ENCODE measurements around the gene CARMIL1. TPM values are rescaled to one million over a fixed set of nuclear protein-coding genes. Genes with fewer than 3 reads are reported as not detected.

CARMIL1 gene
- total RNA-seq, 1 experiment from 2014 or later, result 23.6 TPM

DNA sequence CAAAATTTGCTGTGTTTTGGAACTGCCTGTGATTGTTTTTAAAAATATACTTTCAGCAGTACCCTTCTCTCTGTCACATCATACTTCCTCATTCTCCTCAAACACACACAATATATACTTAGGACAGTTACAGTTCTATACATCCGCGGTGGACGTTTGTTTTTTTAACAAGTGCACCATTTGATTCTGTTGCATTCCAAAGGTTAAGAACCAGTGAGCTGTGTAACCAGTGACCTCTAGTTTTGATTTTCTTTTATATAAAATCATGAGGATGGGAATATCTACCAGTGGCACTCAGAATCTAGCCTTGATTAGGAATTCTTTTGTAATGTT lies 152.8 kb downstream of the CARMIL1 start:
- peaks cover 2% of the 10 kb centered on the region for H3K79me1 ChIP-seq (ENCODE audit: insufficient read depth, low read depth, low read length, poor library complexity, severe bottlenecking)
- no peak overlapping the region for H2AFZ ChIP-seq (ENCODE audit: low read length)
- H3K9me3 Mint-ChIP-seq, result no peaks in the 10 kb centered on the region
- no peaks in the 10 kb centered on the region for H3K79me2 ChIP-seq (ENCODE audit: insufficient read depth, low read length)
- peaks cover 0 to 4% of the 10 kb centered on the region in 2 experiments; a peak in 2 of 4 replicates for H3K4me1 Mint-ChIP-seq
- H3K27me3 ChIP-seq (ENCODE audit: insufficient read depth, low read length), result no peaks in the 10 kb centered on the region
- WGBS (ENCODE audit: extremely low coverage, insufficient read length, low lambda C conversion rate), result no CpG with 5 or more reads among the region's 3 CpGs
- H3K18ac ChIP-seq (ENCODE audit: insufficient read length, low read depth, low read length), result no peak overlapping the region
- H4K20me1 ChIP-seq (ENCODE audit: control insufficient read depth, insufficient read depth, insufficient read length), result no peaks in the 10 kb centered on the region
- no peaks in the 10 kb centered on the region for H3K23me2 ChIP-seq (ENCODE audit: insufficient read length, low read depth, low read length, poor library complexity, severe bottlenecking)
- H3K4me2 ChIP-seq (ENCODE audit: insufficient read depth, insufficient read length, low read length), result no peak overlapping the region
- no peak overlapping the region for H3K27ac Mint-ChIP-seq
- DNase-seq, result no peak
- no peak overlapping the region for H2BK12ac ChIP-seq (ENCODE audit: insufficient read length, low read depth, low read length)
- no peak overlapping the region for H3K9ac ChIP-seq (ENCODE audit: extremely low read depth, insufficient read length, low read length)
- H2BK15ac ChIP-seq (ENCODE audit: low read depth, low read length), result no peak overlapping the region
- H4K8ac ChIP-seq (replicated peaks; ENCODE audit: insufficient read length, low read depth, low read length), result no peak overlapping the region
- no peak overlapping the region for H2BK20ac ChIP-seq (ENCODE audit: low read depth, low read length, poor library complexity, severe bottlenecking)
- no peak overlapping the region for H3K23ac ChIP-seq (ENCODE audit: insufficient read length, low read depth, low read length)
- H3K4me3 Mint-ChIP-seq, result no peak overlapping the region
- no peak overlapping the region for H4K5ac ChIP-seq (ENCODE audit: insufficient read length, low read depth, low read length)
- no peak overlapping the region for H2AK5ac ChIP-seq (ENCODE audit: insufficient read length, low read length)
- H2BK120ac ChIP-seq (ENCODE audit: low read depth, low read length, poor library complexity, severe bottlenecking), result no peak overlapping the region
- no peak overlapping the region for H4K91ac ChIP-seq (ENCODE audit: insufficient read length, low read depth, low read length)
- no peaks in the 10 kb centered on the region for H3K9me3 ChIP-seq (ENCODE audit: control insufficient read depth, low read depth, low read length)
- H3K56ac ChIP-seq (ENCODE audit: insufficient read length, low read depth, low read length), result no peak overlapping the region
- no peak overlapping the region for H3K14ac ChIP-seq (ENCODE audit: insufficient read depth, low read length)
- no peaks in the 10 kb centered on the region for H3K27me3 Mint-ChIP-seq (ENCODE audit: low read depth)
- H3K27ac ChIP-seq (ENCODE audit: insufficient read length, low read depth, low read length), result no peak overlapping the region
- H2BK5ac ChIP-seq (ENCODE audit: insufficient read length, low read length), result no peak overlapping the region
- no peaks in the 10 kb centered on the region; the same call in 1 of the 2 replicates for H3K4me1 ChIP-seq (ENCODE audit: insufficient read depth, low read length)
- H3T11ph ChIP-seq (ENCODE audit: low read length), result no peak overlapping the region
- peaks cover 0 to 2% (median 0%) of the 10 kb centered on the region in 3 experiments; a peak in 1 of 7 replicates for H3K36me3 Mint-ChIP-seq (ENCODE audit: insufficient read depth in 1 of 3, low read depth in 3 of 3)
- TF ChIP-seq, protein P1, sequence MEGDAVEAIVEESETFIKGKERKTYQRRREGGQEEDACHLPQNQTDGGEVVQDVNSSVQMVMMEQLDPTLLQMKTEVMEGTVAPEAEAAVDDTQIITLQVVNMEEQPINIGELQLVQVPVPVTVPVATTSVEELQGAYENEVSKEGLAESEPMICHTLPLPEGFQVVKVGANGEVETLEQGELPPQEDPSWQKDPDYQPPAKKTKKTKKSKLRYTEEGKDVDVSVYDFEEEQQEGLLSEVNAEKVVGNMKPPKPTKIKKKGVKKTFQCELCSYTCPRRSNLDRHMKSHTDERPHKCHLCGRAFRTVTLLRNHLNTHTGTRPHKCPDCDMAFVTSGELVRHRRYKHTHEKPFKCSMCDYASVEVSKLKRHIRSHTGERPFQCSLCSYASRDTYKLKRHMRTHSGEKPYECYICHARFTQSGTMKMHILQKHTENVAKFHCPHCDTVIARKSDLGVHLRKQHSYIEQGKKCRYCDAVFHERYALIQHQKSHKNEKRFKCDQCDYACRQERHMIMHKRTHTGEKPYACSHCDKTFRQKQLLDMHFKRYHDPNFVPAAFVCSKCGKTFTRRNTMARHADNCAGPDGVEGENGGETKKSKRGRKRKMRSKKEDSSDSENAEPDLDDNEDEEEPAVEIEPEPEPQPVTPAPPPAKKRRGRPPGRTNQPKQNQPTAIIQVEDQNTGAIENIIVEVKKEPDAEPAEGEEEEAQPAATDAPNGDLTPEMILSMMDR (conservative IDR thresholded peaks at IDR 0.05), result no peak
- no peak overlapping the region for H3K4ac ChIP-seq (ENCODE audit: low read depth, low read length)

Measured in H9 (cell line).